Stomach (tissue), 9 donors: Measurements from ENCODE around the gene RAB1A. TPM values are rescaled to one million over a fixed set of nuclear protein-coding genes. Genes with fewer than 3 reads are reported as not detected.
A peak's percentile ranks its signal among the peaks of the same experiment; 100 is the strongest.

Experiments used
- DNase-seq, 2 donors: peaks; one replicate each; pipeline versions ENCODE4 v3.0.0 to v3.0.0-alpha.2; 2013 to 2019
- H3K27ac ChIP-seq, 5 donors: fragments of 200-600 bp in 4 of 5; sonication (generic) in 4 of 5; one replicate each; pipeline ENCODE4 v1.5.1; 2013 to 2019; ENCODE audit warnings: mild to moderate bottlenecking in 1 of 5, moderate library complexity in 1 of 5
- H3K27me3 ChIP-seq, 3 donors: fragments of 200-600 bp; sonication (generic); one replicate each; pipeline ENCODE4 v1.5.1; 2017 to 2019; ENCODE audit warnings: mixed run types in 1 of 3
- H3K36me3 ChIP-seq, 4 donors: fragments of 200-600 bp; sonication (generic); 1 replicate in 3 of 4; 2 replicates in 1 of 4; pipeline ENCODE4 v1.5.1; 2016 to 2019
- H3K4me1 ChIP-seq, 4 donors: fragments of 200-600 bp; sonication (generic); one replicate each; pipeline ENCODE4 v1.5.1; 2016 to 2019
- H3K4me3 ChIP-seq, 4 donors: fragments of 200-600 bp; sonication (generic) in 3 of 4; one replicate each; pipeline ENCODE4 v1.5.1; 2016 to 2019; ENCODE audit warnings: mild to moderate bottlenecking in 1 of 4
- H3K9me3 ChIP-seq, 4 donors: fragments of 200-600 bp; sonication (generic); one replicate each; pipeline ENCODE4 v1.5.1; 2016 to 2019
- EP300 ChIP-seq: sonication (generic); formaldehyde crosslinking; IDR thresholded peaks from one replicate; pipeline ENCODE4 v1.6.1; 2017; ENCODE audit warnings: antibody characterized with exemption
- POLR2A ChIP-seq, 4 donors: fragments of 450-650 bp; IDR thresholded peaks; one replicate each; pipeline ENCODE4 v1.6.1; 2016; ENCODE audit warnings: antibody characterized with exemption in 4 of 4, control low read depth in 2 of 4, mild to moderate bottlenecking in 1 of 4, moderate library complexity in 1 of 4
- POLR2AphosphoS5 ChIP-seq, 3 donors: sonication (generic); formaldehyde crosslinking; IDR thresholded peaks; one replicate each; pipeline ENCODE4 v1.6.1; 2016; ENCODE audit warnings: antibody characterized with exemption in 3 of 3
- WGBS, 5 donors: extraction: QIAGEN DNeasy Blood & Tissue Kit in 3 of 5; methylation state at CpG; one replicate each; pipeline versions ENCODE4 v1.1.5 to v1.1.7; 2013 to 2018; 5-methylcytosine and 5-hydroxymethylcytosine counted together
- intact Hi-C: fragments of 100-400 bp; cut with DNase I; formaldehyde crosslinking; loops from one replicate; pipeline ENCODE4 v1.15.1; 2023; ENCODE audit warnings: low total_unique reads
- polyA plus RNA-seq, 3 donors: library from polyadenylated mRNA; stranded (reverse); fragments of 200-250 nt; gene quantifications; one replicate each; pipeline ENCODE4 v1.2.3, GENCODE V29; 2013
- total RNA-seq, 5 donors: library from RNA; depleted of rRNA; stranded (reverse); fragments of >200 nt; gene quantifications; one replicate each; pipeline versions ENCODE4 v1.1.0 to v1.2.3, GENCODE V29; 2014 to 2016
- TF ChIP-seq, protein P1 (sequence below), 7 experiments: fragments of 450-650 bp in 4 of 7; fragments of 200-600 bp in 3 of 7; sonication (generic) in 3 of 7; IDR thresholded peaks; one replicate each; pipeline ENCODE4 v1.5.1; 2016 to 2019; ENCODE audit warnings: antibody characterized with exemption in 7 of 7, control low read depth in 2 of 7, mild to moderate bottlenecking in 1 of 7
- donor health status: healthy with polysubstance abuse.
- donor health status: Bipolar disorder and iron deficiency.
- donor health status: healthy.

Gene RAB1A
- total and polyA plus RNA-seq, 8 donors, result 58.2 to 160 (median 88.1) TPM

DNA sequence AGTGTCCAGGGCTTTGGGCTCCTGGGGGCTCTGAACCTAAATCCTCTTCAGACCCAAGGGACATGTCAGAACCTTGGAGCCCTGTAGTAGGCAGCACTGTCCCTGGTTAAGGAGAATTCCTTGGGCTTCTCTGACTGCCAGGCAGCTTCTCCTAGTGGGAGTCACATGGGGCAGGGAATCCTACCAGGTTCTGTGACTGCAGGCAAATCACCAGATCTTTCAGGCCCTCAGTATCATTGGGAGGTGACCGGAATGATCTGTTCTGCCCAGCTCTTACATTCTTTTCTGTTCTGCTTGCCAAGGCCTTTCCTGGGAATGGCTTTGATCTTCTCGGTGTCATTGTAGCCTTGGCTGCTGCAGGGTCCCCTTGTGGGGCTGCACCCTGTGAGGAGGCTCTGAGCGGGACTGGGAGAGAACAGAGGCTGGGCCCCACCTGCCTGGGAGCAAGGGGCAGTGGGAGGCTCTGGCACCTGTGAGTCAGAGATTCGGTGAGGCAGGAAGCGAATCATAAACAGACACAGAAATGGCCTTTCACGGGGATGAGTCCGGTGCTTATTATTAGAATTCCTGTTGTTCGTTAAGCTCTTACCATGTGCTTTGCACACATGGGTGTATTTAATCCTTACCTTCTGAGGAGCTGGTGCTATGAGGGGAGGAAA is 59.6 kb downstream of the RAB1A start:
- WGBS, 5 donors, result 52 to 70% (median 65%) methylated on average over 7 to 8 of the region's 8 CpGs
- peak overlapping the region; percentile 22 to 67 (median 66) for H3K27ac ChIP-seq
- no peaks in the 10 kb centered on the region for H3K9me3 ChIP-seq
- H3K4me1 ChIP-seq, result peaks cover 31 to 77% (median 57%) of the 10 kb centered on the region in 4 donors
- H3K27me3 ChIP-seq, result no peaks in the 10 kb centered on the region
- DNase-seq, result no peak
- peaks cover 30 to 59% (median 55%) of the 10 kb centered on the region in 4 donors for H3K36me3 ChIP-seq
- H3K4me3 ChIP-seq, result no peak overlapping the region
- intact Hi-C loops, result no loop called here
- no peak for TF ChIP-seq POLR2A (IDR thresholded peaks at IDR 0.05)
- peak in 1 of 3 donors; percentile 16 for TF ChIP-seq POLR2AphosphoS5 (IDR thresholded peaks at IDR 0.05)

DNA sequence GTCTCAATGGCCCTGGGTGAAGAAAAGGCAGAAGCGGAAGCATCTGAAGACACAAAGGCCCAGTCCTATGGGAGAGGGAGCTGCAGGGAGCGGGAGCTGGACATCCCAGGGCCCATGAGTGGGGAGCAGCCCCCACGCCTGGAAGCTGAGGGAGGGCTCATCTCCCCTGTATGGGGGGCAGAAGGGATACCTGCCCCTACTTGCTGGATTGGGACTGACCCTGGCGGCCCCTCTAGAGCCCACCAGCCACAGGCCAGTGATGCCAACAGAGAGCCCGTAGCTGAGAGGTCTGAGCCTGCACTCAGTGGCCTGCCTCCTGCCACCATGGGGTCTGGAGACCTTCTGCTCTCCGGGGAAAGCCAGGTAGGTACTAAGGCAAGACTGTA is 60.5 kb downstream of the RAB1A start:
- 79 to 93% (median 87%) methylated on average over 3 to 6 of the region's 6 CpGs for WGBS, 5 donors
- H3K27ac ChIP-seq, result peak overlapping the region in 4 of 5 donors; percentile 30 to 67 (median 66)
- DNase-seq, result no peak
- peaks cover 30 to 52% (median 52%) of the 10 kb centered on the region in 4 donors for H3K36me3 ChIP-seq
- TF ChIP-seq POLR2AphosphoS5 (IDR thresholded peaks at IDR 0.05), result no peak
- TF ChIP-seq, protein P1, sequence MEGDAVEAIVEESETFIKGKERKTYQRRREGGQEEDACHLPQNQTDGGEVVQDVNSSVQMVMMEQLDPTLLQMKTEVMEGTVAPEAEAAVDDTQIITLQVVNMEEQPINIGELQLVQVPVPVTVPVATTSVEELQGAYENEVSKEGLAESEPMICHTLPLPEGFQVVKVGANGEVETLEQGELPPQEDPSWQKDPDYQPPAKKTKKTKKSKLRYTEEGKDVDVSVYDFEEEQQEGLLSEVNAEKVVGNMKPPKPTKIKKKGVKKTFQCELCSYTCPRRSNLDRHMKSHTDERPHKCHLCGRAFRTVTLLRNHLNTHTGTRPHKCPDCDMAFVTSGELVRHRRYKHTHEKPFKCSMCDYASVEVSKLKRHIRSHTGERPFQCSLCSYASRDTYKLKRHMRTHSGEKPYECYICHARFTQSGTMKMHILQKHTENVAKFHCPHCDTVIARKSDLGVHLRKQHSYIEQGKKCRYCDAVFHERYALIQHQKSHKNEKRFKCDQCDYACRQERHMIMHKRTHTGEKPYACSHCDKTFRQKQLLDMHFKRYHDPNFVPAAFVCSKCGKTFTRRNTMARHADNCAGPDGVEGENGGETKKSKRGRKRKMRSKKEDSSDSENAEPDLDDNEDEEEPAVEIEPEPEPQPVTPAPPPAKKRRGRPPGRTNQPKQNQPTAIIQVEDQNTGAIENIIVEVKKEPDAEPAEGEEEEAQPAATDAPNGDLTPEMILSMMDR (IDR thresholded peaks at IDR 0.05), result no peak
- TF ChIP-seq POLR2A (IDR thresholded peaks at IDR 0.05), result no peak
- TF ChIP-seq EP300, result no peak
- peaks cover 36 to 77% (median 58%) of the 10 kb centered on the region in 4 donors for H3K4me1 ChIP-seq
- no peak overlapping the region for H3K4me3 ChIP-seq
- no peaks in the 10 kb centered on the region for H3K9me3 ChIP-seq
- no peaks in the 10 kb centered on the region for H3K27me3 ChIP-seq
- intact Hi-C loops, result no loop called here

DNA sequence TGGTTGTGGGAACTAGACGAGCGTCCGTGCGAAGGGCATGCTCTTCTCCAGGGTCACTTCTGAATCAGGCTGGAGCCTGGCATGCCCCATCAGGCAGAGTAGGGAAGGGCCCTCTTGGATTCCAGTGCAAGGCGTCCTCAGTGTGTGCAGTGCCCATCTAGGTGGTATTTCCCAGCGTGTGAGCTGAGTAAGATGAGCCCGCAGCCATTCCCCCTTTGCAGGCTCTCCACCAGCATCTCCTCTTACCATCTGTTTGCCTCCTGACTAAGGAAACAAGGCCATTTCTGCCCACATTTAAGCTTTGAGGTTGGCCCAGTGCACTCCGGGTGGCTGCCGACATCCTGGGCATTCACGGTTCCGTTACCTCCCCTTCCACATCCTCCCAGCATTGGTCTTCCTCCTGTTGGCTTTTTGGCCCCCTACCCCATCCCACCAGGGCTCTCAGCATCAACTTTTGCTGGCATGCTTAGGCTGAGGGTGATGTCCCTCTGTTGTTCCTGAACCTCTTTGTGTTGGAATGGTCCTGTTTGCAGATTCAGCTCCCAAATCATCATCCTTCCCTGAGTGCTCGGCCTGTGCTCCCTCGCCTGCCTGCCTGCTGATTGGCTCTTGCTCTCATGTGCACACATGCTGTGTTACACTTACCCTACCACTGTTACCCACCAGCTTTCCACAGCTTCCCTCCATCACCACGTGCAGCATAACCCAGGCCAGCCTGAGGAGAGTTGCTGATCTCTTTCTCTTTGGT is 61.9 kb downstream of the RAB1A start:
- Histone ChIP-seq H3K27me3 (no peaks in the 10 kb centered on the region), H3K27ac (peak overlapping the region in 3 of 5 donors; percentile 18 to 66 (median 36)), H3K4me1 (peaks cover 47 to 90% (median 64%) of the 10 kb centered on the region in 4 donors), H3K9me3 (no peaks in the 10 kb centered on the region), H3K36me3 (peaks cover 23 to 38% (median 37%) of the 10 kb centered on the region in 4 donors), H3K4me3 (no peak overlapping the region)
- intact Hi-C loops, result no loop called here
- WGBS, 5 donors, result 69 to 79% (median 76%) methylated on average over 14 of the region's 14 CpGs
- DNase-seq, result no peak
- TF ChIP-seq, protein P1 (IDR thresholded peaks at IDR 0.05), result no peak
- TF ChIP-seq POLR2AphosphoS5 (IDR thresholded peaks at IDR 0.05), result no peak
- TF ChIP-seq EP300, result no peak
- TF ChIP-seq POLR2A (IDR thresholded peaks at IDR 0.05), result no peak

DNA sequence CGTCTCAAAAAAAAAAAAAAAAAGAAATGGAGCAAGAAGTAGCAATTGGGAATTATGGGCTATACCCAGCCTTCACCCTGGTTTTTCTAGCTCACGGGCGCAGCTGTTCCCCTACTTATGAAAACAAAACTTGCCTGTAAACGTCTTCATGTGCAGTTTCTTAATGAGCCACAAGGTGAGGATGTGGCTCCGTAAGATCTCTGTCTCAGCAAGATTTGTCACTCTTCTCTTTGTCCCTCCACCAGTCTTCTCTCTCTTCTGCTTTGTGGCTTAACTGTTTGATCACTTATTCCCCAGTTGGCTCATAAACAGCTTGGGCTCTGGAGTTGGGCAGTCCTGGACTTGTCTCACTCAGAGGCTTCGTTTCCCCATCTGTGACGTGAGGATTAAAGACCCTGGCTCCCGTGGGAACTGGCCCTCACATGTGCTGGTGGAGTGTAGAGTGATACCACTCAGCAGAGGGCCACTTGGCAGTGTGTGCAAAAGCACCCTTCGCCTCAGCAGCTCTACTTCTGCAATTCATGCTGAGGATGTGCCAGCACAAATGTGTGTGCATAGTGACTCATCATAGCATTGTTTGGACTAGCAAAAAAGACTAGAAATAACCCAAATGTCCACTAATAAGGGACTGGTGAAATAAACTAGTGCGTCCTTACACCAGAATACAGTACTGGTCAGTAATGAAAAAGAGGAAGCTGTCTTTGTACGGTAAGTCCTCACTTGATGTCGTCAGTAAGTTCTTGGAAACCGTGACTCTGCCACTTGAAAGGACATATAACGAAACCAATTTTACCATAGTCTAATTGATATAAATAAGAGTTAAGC is 65.0 kb downstream of the RAB1A start:
- Histone ChIP-seq H3K4me3 (peak overlapping the region in 1 of 4 donors; percentile 13), H3K36me3 (peaks cover 0 to 7% (median 7%) of the 10 kb centered on the region in 4 donors), H3K27me3 (no peaks in the 10 kb centered on the region), H3K27ac (peak overlapping the region; percentile 20 to 83 (median 68)), H3K9me3 (no peaks in the 10 kb centered on the region), H3K4me1 (peaks cover 59 to 95% (median 78%) of the 10 kb centered on the region in 4 donors)
- WGBS, 5 donors, result 29 to 34% (median 31%) methylated on average over 14 of the region's 14 CpGs
- DNase-seq, result peak; percentile 47 to 83
- intact Hi-C loops, result no loop called here
- TF ChIP-seq POLR2A (IDR thresholded peaks at IDR 0.05), result no peak
- peak in 1 of 3 donors; percentile 27 for TF ChIP-seq POLR2AphosphoS5 (IDR thresholded peaks at IDR 0.05)
- no peak for TF ChIP-seq EP300
- TF ChIP-seq, protein P1 (IDR thresholded peaks at IDR 0.05), result peak in 5 of 7 experiments; percentile 63 to 91 (median 68)
